GM12864 (cell line): ENCODE results near the gene TBC1D22B.
"Not testable (repeated sequence)": the region's sequence is repeated elsewhere in the genome, so short reads cannot be mapped to it uniquely, and the experiment has no call there.

Source experiments
- DNase-seq: peaks from one replicate; pipeline ENCODE4 v3.0.0-alpha.2; 2011; ENCODE audit warnings: low read depth
- H3K4me3 ChIP-seq: 2 replicates; pipeline ENCODE4 v1.5.1; 2011; ENCODE audit warnings: mild to moderate bottlenecking, low read depth, low read length, control low read depth
- TF ChIP-seq, protein P1 (sequence below): IDR thresholded peaks from 2 replicates; pipeline ENCODE4 v1.5.1; 2011; ENCODE audit warnings: low read depth, mild to moderate bottlenecking, moderate library complexity, low read length, control low read depth, inconsistent platforms; ENCODE audit errors: missing control alignments

The TBC1D22B gene

DNA sequence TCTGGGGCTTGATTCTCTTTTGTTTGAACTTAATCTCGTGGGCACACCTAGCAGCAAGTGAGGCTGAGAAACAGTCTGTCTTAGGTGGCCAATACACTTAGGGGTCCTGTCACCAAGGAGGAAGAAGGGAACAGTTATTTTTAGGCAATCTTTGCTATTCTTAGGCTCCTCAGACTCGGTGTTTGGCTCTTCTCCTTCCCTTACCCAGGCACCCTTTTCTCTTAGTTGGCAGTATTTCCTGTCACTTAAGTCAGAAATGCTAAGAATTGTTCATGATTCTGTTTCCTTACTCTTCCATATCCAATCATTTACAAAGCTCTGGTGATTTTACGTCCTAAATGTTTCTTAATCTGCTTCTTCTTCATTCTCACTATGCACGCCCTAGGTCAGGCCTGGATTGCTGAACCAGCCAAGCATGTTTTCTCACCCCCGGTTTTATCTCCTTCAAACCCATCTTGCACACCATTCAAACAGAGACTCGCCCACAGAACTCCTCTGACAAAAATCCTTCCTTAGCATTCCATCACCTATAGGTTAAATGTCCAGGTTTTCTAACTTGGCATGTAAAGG is 45.6 kb downstream of the TBC1D22B start:
- no peak for DNase-seq
- no peak overlapping the region for H3K4me3 ChIP-seq
- TF ChIP-seq, protein P1, sequence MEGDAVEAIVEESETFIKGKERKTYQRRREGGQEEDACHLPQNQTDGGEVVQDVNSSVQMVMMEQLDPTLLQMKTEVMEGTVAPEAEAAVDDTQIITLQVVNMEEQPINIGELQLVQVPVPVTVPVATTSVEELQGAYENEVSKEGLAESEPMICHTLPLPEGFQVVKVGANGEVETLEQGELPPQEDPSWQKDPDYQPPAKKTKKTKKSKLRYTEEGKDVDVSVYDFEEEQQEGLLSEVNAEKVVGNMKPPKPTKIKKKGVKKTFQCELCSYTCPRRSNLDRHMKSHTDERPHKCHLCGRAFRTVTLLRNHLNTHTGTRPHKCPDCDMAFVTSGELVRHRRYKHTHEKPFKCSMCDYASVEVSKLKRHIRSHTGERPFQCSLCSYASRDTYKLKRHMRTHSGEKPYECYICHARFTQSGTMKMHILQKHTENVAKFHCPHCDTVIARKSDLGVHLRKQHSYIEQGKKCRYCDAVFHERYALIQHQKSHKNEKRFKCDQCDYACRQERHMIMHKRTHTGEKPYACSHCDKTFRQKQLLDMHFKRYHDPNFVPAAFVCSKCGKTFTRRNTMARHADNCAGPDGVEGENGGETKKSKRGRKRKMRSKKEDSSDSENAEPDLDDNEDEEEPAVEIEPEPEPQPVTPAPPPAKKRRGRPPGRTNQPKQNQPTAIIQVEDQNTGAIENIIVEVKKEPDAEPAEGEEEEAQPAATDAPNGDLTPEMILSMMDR: no peak

DNA sequence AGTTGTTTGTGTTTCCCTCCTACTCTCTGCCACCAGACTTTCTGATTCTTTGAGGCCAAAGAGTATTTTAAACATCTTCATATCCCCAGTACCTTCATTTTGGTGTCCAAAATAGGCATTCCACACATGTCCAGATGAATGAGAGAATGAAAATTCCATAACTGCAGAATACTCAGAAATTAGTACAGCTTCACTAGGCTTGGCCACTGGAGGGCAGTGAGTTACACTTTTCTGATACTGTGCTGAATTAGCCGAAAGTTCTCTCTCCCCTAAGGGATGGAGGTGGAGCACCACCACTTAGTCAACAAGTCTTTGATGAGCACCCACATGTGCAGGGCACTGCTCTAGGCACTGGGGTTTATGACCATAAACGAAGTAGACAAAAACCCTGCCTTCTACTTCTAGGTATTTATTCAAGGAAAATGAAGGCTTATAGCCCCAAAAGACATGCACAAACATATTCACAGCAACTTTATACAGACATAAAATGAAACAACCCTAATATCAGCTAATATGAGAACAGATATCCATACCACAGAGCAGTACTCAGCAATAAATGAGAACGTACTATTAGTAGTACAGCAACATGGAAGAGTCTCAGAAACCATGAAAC is 46.4 kb downstream of the TBC1D22B start:
- TF ChIP-seq, protein P1: peak; percentile 60
- H3K4me3 ChIP-seq: no peak overlapping the region
- no peak for DNase-seq

DNA sequence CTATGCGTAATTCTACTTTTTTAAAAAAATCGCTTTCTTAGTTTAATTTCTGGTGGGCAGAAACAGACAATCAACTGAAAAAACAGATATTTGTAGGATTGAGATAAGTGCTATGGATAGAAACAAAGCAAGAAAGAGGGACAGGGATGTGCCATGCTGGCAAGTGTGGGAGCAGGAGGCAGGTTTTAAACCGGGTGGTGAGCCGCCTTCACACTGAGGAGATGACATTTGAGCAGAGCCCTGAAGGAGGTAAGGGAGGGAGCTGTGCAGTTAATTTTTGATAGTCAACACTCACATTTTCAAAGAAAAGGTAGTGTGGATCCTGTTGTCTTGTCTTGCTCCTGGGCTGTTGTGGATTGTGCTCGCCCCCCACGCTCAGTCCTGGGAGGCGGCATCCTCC is 47.2 kb downstream of the TBC1D22B start:
- H3K4me3 ChIP-seq: no peak overlapping the region
- no peak for DNase-seq
- TF ChIP-seq, protein P1: no peak

DNA sequence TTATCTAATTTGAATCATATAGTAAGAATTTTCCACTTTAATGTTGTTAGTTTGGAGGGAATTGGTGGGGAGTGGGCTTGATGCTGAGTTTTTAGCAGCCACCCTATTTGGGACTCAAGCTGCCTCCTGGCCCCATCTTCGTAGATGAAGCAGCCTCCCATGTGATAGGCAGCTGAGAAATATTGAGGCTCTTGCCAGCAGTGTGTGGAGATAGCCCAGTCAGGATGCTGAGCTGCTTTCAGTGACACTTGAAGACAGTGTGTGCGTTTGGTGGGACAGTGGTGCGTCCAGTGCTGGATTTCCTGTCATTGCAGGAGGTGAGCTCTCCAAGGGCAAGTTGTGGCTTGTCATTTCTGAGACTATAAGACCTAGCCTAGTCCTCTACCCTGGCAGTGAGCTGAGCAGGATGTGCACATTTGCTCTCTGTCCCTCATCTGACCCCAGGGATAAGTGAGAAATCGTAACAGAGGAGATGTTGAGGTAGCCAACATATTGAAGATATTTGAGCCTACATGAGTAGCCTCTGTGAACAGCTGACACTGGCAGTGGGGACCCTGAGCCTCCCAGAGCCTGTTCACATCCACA is 48.4 kb downstream of the TBC1D22B start:
- H3K4me3 ChIP-seq: no peak overlapping the region
- TF ChIP-seq, protein P1: no peak
- no peak for DNase-seq

DNA sequence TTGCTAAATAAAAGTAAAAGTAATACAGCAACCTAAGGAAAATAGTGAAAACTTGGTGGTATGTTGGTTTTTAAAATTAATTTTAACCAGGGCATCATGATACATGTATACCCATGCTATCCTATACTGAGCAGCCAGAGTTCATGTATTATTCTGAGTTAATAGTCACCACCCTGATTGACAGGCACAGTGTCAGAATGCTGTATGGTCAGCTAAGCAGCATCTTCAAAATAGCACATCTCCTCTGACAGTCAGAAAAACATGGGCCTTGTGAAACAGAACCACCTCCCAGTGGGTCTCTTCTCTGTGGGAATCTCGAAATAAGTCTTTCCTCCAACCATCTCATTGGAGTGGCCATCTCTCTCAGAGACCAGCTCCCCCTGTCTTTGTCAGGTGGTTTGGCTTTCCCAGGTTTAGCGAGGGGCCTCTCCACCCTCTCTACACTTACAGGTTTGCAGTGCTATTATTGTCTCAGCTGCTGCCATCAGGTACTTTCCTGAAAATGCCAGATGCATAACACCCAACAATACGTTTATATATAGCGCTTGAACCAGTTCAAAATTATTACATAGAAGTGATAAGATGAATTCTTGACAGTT is 49.2 kb downstream of the TBC1D22B start:
- TF ChIP-seq, protein P1: no peak
- DNase-seq: no peak
- no peak overlapping the region for H3K4me3 ChIP-seq

DNA sequence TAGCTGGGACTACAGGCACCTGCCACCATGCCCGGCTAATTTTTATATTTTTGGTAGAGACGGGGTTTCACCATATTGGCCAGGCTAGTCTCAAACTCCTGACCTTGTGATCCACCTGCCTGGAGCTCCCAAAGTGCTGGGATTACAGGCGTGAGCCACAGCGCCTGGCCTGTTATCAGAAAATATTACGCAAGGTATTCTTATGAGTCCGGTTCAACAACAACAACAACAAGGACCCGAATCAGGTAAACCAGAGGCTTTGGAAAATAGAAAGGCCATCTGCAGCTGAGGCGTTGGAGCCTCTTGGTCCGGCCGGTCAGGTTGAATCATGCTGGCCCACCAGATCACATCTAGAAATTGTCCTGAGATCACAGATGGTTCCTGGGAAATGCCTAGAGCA is 49.9 kb downstream of the TBC1D22B start:
- H3K4me3 ChIP-seq, DNase-seq: not testable (repeated sequence)

DNA sequence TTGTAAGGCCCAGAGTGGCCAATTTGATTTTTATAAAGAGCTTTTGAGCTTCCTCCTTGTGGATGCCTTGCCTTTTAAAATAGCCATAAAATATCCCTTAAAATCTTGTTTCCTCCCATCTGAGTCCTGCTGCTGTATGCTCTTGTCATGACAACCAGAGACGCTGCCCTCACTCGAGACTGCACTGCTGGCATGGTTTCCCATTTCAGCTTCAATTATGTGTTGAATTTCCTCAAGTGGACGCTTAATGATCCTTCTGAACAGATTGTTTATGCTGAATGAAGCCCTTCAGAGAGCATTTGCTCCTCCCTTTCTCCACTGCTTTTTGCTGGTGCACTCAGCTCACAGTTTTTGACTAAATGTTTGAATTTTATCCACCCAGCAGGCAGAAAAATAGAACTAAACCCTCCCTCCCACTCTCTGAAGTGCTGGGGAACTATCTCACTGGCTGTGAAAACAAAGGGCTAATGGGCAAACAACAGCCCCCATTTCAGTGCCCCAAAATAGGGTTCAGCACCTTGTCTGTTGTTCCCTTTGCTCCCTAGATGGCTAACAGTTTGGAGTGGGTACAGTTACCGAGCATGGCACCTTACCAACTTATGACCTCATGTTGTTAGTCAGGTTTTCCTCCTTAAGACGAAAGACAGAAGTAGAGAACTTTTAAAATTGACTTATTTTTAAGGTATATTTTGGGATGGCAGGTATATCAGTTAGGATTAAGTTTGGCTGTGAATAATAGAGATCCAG is 50.7 kb downstream of the TBC1D22B start:
- no peak overlapping the region for H3K4me3 ChIP-seq
- TF ChIP-seq, protein P1: no peak
- no peak for DNase-seq
